Mesenchymal stem cell (in vitro differentiated cells and primary cell): ENCODE measurements around the gene DSCAM.

Experiments
- DNase-seq: peaks from one replicate; pipeline ENCODE4 v3.0.0-alpha.2; 2013
- H2AFZ ChIP-seq: one replicate; pipeline ENCODE4 v1.6.1; 2013; ENCODE audit warnings: low read depth, mild to moderate bottlenecking, control low read depth, inconsistent platforms, low read length, moderate library complexity
- H2AK5ac ChIP-seq: 2 replicates; pipeline ENCODE4 v1.6.1; 2013; ENCODE audit warnings: low read length, moderate library complexity, mild to moderate bottlenecking, inconsistent platforms; ENCODE audit not compliant: severe bottlenecking
- H2BK120ac ChIP-seq: one replicate; pipeline ENCODE4 v1.6.1; 2013; ENCODE audit warnings: low read depth, mild to moderate bottlenecking, inconsistent platforms, low read length, moderate library complexity
- H2BK12ac ChIP-seq, 2 experiments: one replicate each; pipeline ENCODE4 v1.6.1; 2013; ENCODE audit warnings: inconsistent platforms in 2 of 2, low read length in 2 of 2, mild to moderate bottlenecking in 2 of 2, moderate library complexity in 2 of 2, control low read depth in 1 of 2
- H2BK15ac ChIP-seq: one replicate; pipeline ENCODE4 v1.6.1; 2013; ENCODE audit warnings: mild to moderate bottlenecking, low read depth, inconsistent platforms; ENCODE audit not compliant: poor library complexity, severe bottlenecking
- H2BK5ac ChIP-seq: 2 replicates; pipeline ENCODE4 v1.6.1; 2013; ENCODE audit warnings: low read depth, mild to moderate bottlenecking, low read length, control low read depth, inconsistent platforms; ENCODE audit not compliant: poor library complexity, severe bottlenecking
- H3K14ac ChIP-seq, 2 experiments: one replicate each; pipeline ENCODE4 v1.6.1; 2013; ENCODE audit warnings: inconsistent platforms in 2 of 2, low read length in 2 of 2, control low read depth in 1 of 2, mild to moderate bottlenecking in 1 of 2, moderate library complexity in 1 of 2
- H3K18ac ChIP-seq, 2 experiments: one replicate each; pipeline ENCODE4 v1.6.1; 2013; ENCODE audit warnings: inconsistent platforms in 2 of 2, low read length in 2 of 2, control low read depth in 1 of 2, low read depth in 1 of 2, mild to moderate bottlenecking in 1 of 2
- H3K23ac ChIP-seq, 2 experiments: one replicate each; pipeline ENCODE4 v1.6.1; 2013; ENCODE audit warnings: inconsistent platforms in 2 of 2, low read length in 2 of 2, mild to moderate bottlenecking in 2 of 2, moderate library complexity in 2 of 2, control low read depth in 1 of 2
- H3K27ac ChIP-seq: 2 replicates; pipeline ENCODE4 v1.5.1; 2013; ENCODE audit warnings: mild to moderate bottlenecking, moderate library complexity, low read length, control low read depth, inconsistent platforms; ENCODE audit not compliant: poor library complexity, severe bottlenecking
- H3K27me3 ChIP-seq, 2 experiments: 2 replicates each; pipeline versions ENCODE4 v1.6.1 to v1.7.0; 2013; ENCODE audit warnings: low read length in 2 of 2, mild to moderate bottlenecking in 2 of 2, moderate library complexity in 2 of 2, control low read depth in 1 of 2, inconsistent platforms in 1 of 2; ENCODE audit not compliant: control insufficient read depth in 1 of 2, insufficient read depth in 1 of 2
- H3K36me3 ChIP-seq, 2 experiments: 2 replicates each; pipeline versions ENCODE4 v1.6.1 to v1.7.0; 2013; ENCODE audit warnings: low read length in 2 of 2, control low read depth in 1 of 2, inconsistent platforms in 1 of 2, low read depth in 1 of 2, mild to moderate bottlenecking in 1 of 2; ENCODE audit not compliant: insufficient read depth in 2 of 2, control insufficient read depth in 1 of 2
- H3K4ac ChIP-seq, 2 experiments: one replicate each; pipeline ENCODE4 v1.6.1; 2013; ENCODE audit warnings: inconsistent platforms in 2 of 2, low read length in 2 of 2, mild to moderate bottlenecking in 2 of 2, moderate library complexity in 2 of 2, control low read depth in 1 of 2, low read depth in 1 of 2
- H3K4me1 ChIP-seq: 2 replicates; pipeline ENCODE4 v1.6.1; 2013; ENCODE audit warnings: low read depth, low read length, control low read depth; ENCODE audit not compliant: control insufficient read depth, insufficient read depth
- H3K4me2 ChIP-seq: 2 replicates; pipeline ENCODE4 v1.6.1; 2013; ENCODE audit warnings: low read length, mild to moderate bottlenecking, inconsistent platforms; ENCODE audit not compliant: poor library complexity, severe bottlenecking
- H3K4me3 ChIP-seq, 2 experiments: 2 replicates each; pipeline versions ENCODE4 v1.5.1 to v1.7.0; 2013; ENCODE audit warnings: low read length in 2 of 2, mild to moderate bottlenecking in 2 of 2, control low read depth in 1 of 2, low read depth in 1 of 2; ENCODE audit not compliant: insufficient read depth in 1 of 2
- H3K79me1 ChIP-seq: replicated peaks from 2 replicates; pipeline ENCODE4 v1.6.1; 2013; ENCODE audit warnings: mild to moderate bottlenecking, control low read depth, low read length, inconsistent platforms; ENCODE audit not compliant: poor library complexity, severe bottlenecking
- H3K9ac ChIP-seq: 2 replicates; pipeline ENCODE4 v1.7.0; 2013; ENCODE audit warnings: mild to moderate bottlenecking, low read length, moderate library complexity
- H3K9me3 ChIP-seq: 2 replicates; pipeline ENCODE4 v1.7.0; 2013; ENCODE audit warnings: mild to moderate bottlenecking, low read length; ENCODE audit not compliant: control insufficient read depth
- H4K8ac ChIP-seq: one replicate; pipeline ENCODE4 v1.6.1; 2013; ENCODE audit warnings: inconsistent platforms, mild to moderate bottlenecking, low read length, moderate library complexity
- H4K91ac ChIP-seq: one replicate; pipeline ENCODE4 v1.6.1; 2013; ENCODE audit warnings: mild to moderate bottlenecking, low read length, inconsistent platforms
- WGBS: methylation state at CpG from one replicate; pipeline ENCODE4 v1.1.7; 2013; ENCODE audit warnings: mixed read lengths; 5-methylcytosine and 5-hydroxymethylcytosine counted together

The DSCAM gene

GRCh38 chr21:40385883-40386282, 461.1 kb downstream of the DSCAM start:
- no peaks in the 10 kb centered on the region for H3K79me1 ChIP-seq
- H3K4me2 ChIP-seq = no peak overlapping the region
- no peaks in the 10 kb centered on the region for H3K4me1 ChIP-seq
- H2AK5ac ChIP-seq = no peak overlapping the region
- WGBS = 75% methylated on average over 4 of the region's 6 CpGs
- no peak overlapping the region for H2BK5ac ChIP-seq
- no peak overlapping the region for H3K4ac ChIP-seq
- H3K4me3 ChIP-seq = no peak overlapping the region
- H2BK15ac ChIP-seq = no peak overlapping the region
- H3K14ac ChIP-seq = no peak overlapping the region
- H3K23ac ChIP-seq = no peak overlapping the region
- no peak overlapping the region for H3K9ac ChIP-seq
- H3K9me3 ChIP-seq = no peaks in the 10 kb centered on the region
- no peaks in the 10 kb centered on the region for H3K27me3 ChIP-seq
- H4K8ac ChIP-seq = no peak overlapping the region
- no peak overlapping the region for H3K27ac ChIP-seq
- no peak overlapping the region for H3K18ac ChIP-seq
- DNase-seq = no peak
- H2BK12ac ChIP-seq = no peak overlapping the region
- no peaks in the 10 kb centered on the region for H3K36me3 ChIP-seq
- H2BK120ac ChIP-seq = no peak overlapping the region
- no peak overlapping the region for H4K91ac ChIP-seq
- H2AFZ ChIP-seq = no peak overlapping the region

DNA sequence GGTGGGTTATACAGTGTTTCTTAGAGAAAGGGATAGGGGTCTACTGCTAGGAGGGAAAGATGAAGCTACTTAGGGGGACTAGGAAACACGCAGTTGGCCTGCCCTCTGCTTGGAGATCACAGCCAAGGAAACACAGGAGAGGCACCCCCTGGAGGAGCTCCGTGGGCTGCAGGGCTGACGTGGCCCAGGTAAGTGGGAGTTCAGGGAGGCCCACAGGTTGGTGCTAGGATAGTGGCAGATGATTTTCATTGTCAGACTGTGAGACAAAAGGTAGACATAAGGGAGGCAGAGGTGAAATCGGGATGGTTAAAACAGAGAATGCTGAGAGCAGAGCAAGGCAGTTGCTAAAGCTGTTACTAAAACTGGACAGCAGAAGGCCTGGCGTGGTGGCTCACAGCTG, 463.0 kb downstream of the DSCAM start:
- no peak overlapping the region for H3K23ac ChIP-seq
- WGBS = 68% methylated on average over 5 of the region's 5 CpGs
- no peaks in the 10 kb centered on the region for H3K9me3 ChIP-seq
- no peak overlapping the region for H3K4me3 ChIP-seq
- no peak overlapping the region for H3K27ac ChIP-seq
- H2BK5ac ChIP-seq = no peak overlapping the region
- no peak overlapping the region for H3K18ac ChIP-seq
- H3K4me2 ChIP-seq = no peak overlapping the region
- no peak overlapping the region for H2BK15ac ChIP-seq
- H2BK120ac ChIP-seq = no peak overlapping the region
- H3K4ac ChIP-seq = no peak overlapping the region
- H4K91ac ChIP-seq = no peak overlapping the region
- H2AFZ ChIP-seq = no peak overlapping the region
- no peak overlapping the region for H3K9ac ChIP-seq
- H3K36me3 ChIP-seq = no peaks in the 10 kb centered on the region
- H3K79me1 ChIP-seq = no peaks in the 10 kb centered on the region
- H3K14ac ChIP-seq = no peak overlapping the region
- H3K4me1 ChIP-seq = no peaks in the 10 kb centered on the region
- H2AK5ac ChIP-seq = no peak overlapping the region
- no peak overlapping the region for H2BK12ac ChIP-seq
- no peak for DNase-seq
- H4K8ac ChIP-seq = no peak overlapping the region
- H3K27me3 ChIP-seq = no peaks in the 10 kb centered on the region

- H3K14ac ChIP-seq = no peak overlapping the region
- H2AFZ ChIP-seq = no peak overlapping the region
- H3K79me1 ChIP-seq = no peaks in the 10 kb centered on the region
- no peak overlapping the region for H3K4ac ChIP-seq
- WGBS = 87% methylated on average over 5 of the region's 5 CpGs
- no peak overlapping the region for H2BK15ac ChIP-seq
- H3K4me3 ChIP-seq = no peak overlapping the region
- H3K9ac ChIP-seq = no peak overlapping the region
- no peak overlapping the region for H3K27ac ChIP-seq
- no peaks in the 10 kb centered on the region for H3K9me3 ChIP-seq
- DNase-seq = no peak
- no peak overlapping the region for H2BK12ac ChIP-seq
- no peak overlapping the region for H2BK5ac ChIP-seq
- H3K4me2 ChIP-seq = no peak overlapping the region
- no peak overlapping the region for H2BK120ac ChIP-seq
- no peak overlapping the region for H4K8ac ChIP-seq
- H3K27me3 ChIP-seq = no peaks in the 10 kb centered on the region
- H3K18ac ChIP-seq = no peak overlapping the region
- no peaks in the 10 kb centered on the region for H3K36me3 ChIP-seq
- H2AK5ac ChIP-seq = no peak overlapping the region
- no peak overlapping the region for H3K23ac ChIP-seq
- no peak overlapping the region for H4K91ac ChIP-seq
- H3K4me1 ChIP-seq = no peaks in the 10 kb centered on the region
These were observed 465.8 kb downstream of the DSCAM start for GRCh38 chr21:40381111-40381510.

DNA sequence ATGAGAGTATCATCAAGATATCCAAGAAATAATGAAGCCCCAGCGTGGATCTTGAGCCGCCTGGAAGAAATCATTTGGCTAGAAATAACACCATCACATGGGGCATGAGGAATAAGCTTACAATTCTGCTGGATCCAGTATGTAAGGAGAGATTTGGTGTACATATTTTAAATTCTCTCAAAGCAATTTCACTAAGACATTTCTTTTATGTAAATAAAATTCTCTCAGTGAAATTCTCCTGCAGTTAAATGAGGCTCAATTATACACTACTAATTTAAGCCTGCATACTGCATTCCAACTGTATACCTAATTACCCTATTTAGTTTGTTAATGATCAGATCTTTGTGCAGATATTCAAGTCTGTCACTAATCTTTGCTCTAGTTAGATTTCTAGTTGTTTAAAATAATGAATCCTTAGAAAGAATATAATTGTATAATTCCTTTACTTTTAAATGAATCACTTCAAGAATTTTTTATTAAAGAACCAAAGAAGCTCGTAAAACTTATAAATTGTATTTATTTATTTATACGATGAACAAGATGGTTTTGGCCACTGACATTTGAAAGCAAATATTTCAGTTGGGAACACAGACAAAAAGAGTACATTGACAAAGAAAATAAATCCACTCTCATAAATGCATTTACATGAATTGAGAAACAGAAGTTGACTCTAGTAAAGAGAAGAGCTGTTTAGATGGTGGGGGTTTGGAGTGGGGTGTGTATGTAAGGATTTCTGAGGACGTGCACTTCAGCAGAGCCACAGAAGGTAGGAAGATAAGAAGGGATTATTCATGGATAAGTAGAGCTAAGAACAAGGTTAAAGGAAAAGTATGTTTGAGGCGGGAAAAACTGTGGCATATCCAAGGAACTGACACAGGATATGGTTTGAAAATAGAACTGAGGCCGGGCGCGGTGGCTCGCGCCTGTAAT, 466.8 kb downstream of the DSCAM start:
- no peak overlapping the region for H3K9ac ChIP-seq
- no peaks in the 10 kb centered on the region for H3K27me3 ChIP-seq
- no peak overlapping the region for H2BK5ac ChIP-seq
- H2AFZ ChIP-seq = no peak overlapping the region
- no peak overlapping the region for H2BK15ac ChIP-seq
- H2BK12ac ChIP-seq = no peak overlapping the region
- no peak overlapping the region for H3K4me2 ChIP-seq
- H2AK5ac ChIP-seq = no peak overlapping the region
- H3K27ac ChIP-seq = no peak overlapping the region
- no peak overlapping the region for H2BK120ac ChIP-seq
- 86% methylated on average over 7 of the region's 11 CpGs for WGBS
- no peaks in the 10 kb centered on the region for H3K36me3 ChIP-seq
- no peak overlapping the region for H3K18ac ChIP-seq
- no peak overlapping the region for H3K4me3 ChIP-seq
- no peak overlapping the region for H3K14ac ChIP-seq
- H3K9me3 ChIP-seq = no peaks in the 10 kb centered on the region
- no peaks in the 10 kb centered on the region for H3K4me1 ChIP-seq
- no peak overlapping the region for H3K4ac ChIP-seq
- H4K8ac ChIP-seq = no peak overlapping the region
- H4K91ac ChIP-seq = no peak overlapping the region
- H3K23ac ChIP-seq = no peak overlapping the region
- H3K79me1 ChIP-seq = no peaks in the 10 kb centered on the region
- no peak for DNase-seq
